ENCODE results near the gene TSPAN17.

The TSPAN17 gene

GRCh38 chr5:176608142-176608705 lies 39.1 kb upstream of the TSPAN17 start:
- TF ChIP-seq, protein P1, sequence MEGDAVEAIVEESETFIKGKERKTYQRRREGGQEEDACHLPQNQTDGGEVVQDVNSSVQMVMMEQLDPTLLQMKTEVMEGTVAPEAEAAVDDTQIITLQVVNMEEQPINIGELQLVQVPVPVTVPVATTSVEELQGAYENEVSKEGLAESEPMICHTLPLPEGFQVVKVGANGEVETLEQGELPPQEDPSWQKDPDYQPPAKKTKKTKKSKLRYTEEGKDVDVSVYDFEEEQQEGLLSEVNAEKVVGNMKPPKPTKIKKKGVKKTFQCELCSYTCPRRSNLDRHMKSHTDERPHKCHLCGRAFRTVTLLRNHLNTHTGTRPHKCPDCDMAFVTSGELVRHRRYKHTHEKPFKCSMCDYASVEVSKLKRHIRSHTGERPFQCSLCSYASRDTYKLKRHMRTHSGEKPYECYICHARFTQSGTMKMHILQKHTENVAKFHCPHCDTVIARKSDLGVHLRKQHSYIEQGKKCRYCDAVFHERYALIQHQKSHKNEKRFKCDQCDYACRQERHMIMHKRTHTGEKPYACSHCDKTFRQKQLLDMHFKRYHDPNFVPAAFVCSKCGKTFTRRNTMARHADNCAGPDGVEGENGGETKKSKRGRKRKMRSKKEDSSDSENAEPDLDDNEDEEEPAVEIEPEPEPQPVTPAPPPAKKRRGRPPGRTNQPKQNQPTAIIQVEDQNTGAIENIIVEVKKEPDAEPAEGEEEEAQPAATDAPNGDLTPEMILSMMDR (IDR thresholded peaks at IDR 0.05; ENCODE audit: low read depth, low read length): no peak
- in situ Hi-C loops (cut with HindIII; ENCODE audit: low sequenced_read_pairs): no loop called here
- H3K4me3 ChIP-seq (ENCODE audit: low read depth, low read length): no peak overlapping the region
- no peak for DNase-seq (ENCODE audit: low read depth, low spot score)

DNA sequence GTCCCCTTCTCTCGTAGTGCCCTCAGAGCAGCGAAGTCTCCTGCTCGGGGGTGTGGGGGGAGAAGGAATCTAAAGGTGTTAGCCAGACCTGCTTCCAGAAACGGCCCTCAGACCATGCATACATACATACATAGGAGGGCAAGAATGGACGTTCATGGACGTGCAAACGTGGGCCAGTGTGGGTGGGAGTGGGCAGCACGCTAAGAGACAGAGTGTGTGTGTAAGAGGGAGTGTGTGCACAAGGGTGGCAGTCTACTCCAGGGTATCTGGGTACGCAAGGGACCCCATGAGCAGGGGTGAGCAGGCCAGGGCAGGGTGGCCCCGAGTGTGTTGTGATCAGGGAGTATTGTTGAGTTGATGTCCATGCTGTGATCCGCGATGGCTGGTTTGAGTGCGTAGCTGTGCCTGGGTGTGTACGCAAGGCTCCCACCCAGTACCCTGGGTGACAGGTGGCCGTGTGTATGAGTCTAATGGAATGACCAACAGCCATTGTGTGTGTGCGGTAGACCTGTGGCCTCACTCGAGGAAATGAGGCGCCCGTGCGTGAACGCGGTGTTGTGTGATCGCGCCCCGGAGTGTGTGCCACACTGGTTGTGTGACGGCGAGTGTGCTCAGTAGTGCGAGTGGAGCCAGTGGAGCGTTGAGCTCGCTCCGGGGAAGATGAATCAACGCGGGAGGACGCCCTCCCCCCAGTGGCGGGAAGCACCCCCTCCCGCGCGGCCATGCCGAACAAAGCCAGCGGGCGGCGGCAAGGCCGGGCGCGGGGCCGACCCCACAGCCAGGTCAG lies 38.2 kb upstream of the TSPAN17 start:
- no peak for DNase-seq (ENCODE audit: low read depth, low spot score)

DNA sequence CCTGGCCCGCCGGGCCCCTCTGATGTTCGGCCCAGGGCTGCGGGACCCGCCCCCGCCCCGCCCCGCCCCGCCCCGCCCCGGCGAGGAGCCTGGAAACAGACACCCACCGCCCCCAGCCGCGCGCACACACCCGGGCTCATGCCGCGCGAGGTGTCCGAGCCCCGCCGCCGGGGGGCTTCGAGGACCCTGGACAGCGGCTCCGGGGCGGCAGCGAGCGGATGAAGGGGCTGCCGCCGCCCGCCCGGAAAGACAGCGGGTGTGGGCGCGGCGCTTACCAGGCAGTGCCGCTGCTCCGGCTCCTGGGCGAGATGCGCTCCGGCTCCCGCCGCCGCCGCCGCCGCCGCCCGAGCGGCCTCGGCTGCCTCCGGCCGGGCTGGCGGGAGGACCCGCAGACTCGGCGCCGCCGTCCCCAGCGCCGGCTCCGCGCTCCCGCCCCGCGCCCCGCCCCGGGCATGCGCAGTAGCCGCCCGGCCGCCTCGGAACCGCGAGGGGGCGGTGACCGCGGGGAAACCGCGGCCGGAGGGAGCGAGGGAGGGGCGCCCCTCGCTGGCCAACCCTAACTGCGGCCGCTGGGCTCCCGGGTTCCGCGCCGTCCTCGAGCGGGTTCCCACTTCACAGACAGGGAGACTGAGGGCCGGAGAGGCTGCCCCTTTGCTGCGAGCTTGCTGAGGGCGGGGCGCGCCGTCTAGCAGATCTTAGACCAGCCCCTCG lies 37.4 kb upstream of the TSPAN17 start, which contains the start of gene GPRIN1:
TSS of gene GPRIN1 (minus strand) at position 433 of the 711 bp plus-strand sequence. CDS start 10,322 bp downstream, outside the sequence.
- in situ Hi-C loops (cut with HindIII; ENCODE audit: low sequenced_read_pairs): no loop called here
- peak within 1 kb of the TSS; percentile 47 for H3K4me3 ChIP-seq (ENCODE audit: low read depth, low read length)
- peak; percentile 40 for DNase-seq (ENCODE audit: low read depth, low spot score)
- TF ChIP-seq, protein P1 (IDR thresholded peaks at IDR 0.05; ENCODE audit: low read depth, low read length): peak; percentile 24

More for the DNA sequence above, 38.2 kb upstream of the TSPAN17 start:
- TF ChIP-seq, protein P1 (IDR thresholded peaks at IDR 0.05; ENCODE audit: low read depth, low read length): no peak
- peak overlapping the region; percentile 45 for H3K4me3 ChIP-seq (ENCODE audit: low read depth, low read length)
- in situ Hi-C loops (cut with HindIII; ENCODE audit: low sequenced_read_pairs): no loop called here

- DNase-seq (ENCODE audit: low read depth, low spot score): no peak
- peak overlapping the region; percentile 47 for H3K4me3 ChIP-seq (ENCODE audit: low read depth, low read length)
- in situ Hi-C loops (cut with HindIII; ENCODE audit: low sequenced_read_pairs): no loop called here
- TF ChIP-seq, protein P1 (IDR thresholded peaks at IDR 0.05; ENCODE audit: low read depth, low read length): no peak
Observed at GRCh38 chr5:176610435-176610773, 36.9 kb upstream of the TSPAN17 start.

GRCh38 chr5:176611435-176611834 lies 35.8 kb upstream of the TSPAN17 start:
- in situ Hi-C loops (cut with HindIII; ENCODE audit: low sequenced_read_pairs): no loop called here
- H3K4me3 ChIP-seq (ENCODE audit: low read depth, low read length): no peak overlapping the region
- TF ChIP-seq, protein P1 (IDR thresholded peaks at IDR 0.05; ENCODE audit: low read depth, low read length): no peak
- peak; percentile 84 for DNase-seq (ENCODE audit: low read depth, low spot score)

- TF ChIP-seq, protein P1 (IDR thresholded peaks at IDR 0.05; ENCODE audit: low read depth, low read length): no peak
- in situ Hi-C loops (cut with HindIII; ENCODE audit: low sequenced_read_pairs): no loop called here
- no peak overlapping the region for H3K4me3 ChIP-seq (ENCODE audit: low read depth, low read length)
- no peak for DNase-seq (ENCODE audit: low read depth, low spot score)
Observed at GRCh38 chr5:176612008-176612407, 35.3 kb upstream of the TSPAN17 start.

Data from astrocyte of the spinal cord (primary cell).